IgD-negative memory B cell (primary cell): ENCODE data around the gene LRP1. TPM values are rescaled to one million over a fixed set of nuclear protein-coding genes. Genes with fewer than 3 reads are reported as not detected.

ENCODE experiments used
- H3K27ac Mint-ChIP-seq, 3 donors: one replicate each; pipeline ENCODE4 v1.8.0; 2020 to 2022; ENCODE audit warnings: mild to moderate bottlenecking in 3 of 3, mixed read lengths in 3 of 3, moderate library complexity in 1 of 3
- H3K27me3 Mint-ChIP-seq: one replicate; pipeline ENCODE4 v1.8.0; 2021; ENCODE audit warnings: mixed read lengths
- H3K36me3 Mint-ChIP-seq: one replicate; pipeline ENCODE4 v1.8.0; 2020; ENCODE audit warnings: mild to moderate bottlenecking, mixed read lengths
- H3K4me1 Mint-ChIP-seq, 3 donors: one replicate each; pipeline ENCODE4 v1.8.0; 2020 to 2022; ENCODE audit warnings: mixed read lengths in 3 of 3, mild to moderate bottlenecking in 1 of 3
- H3K4me3 Mint-ChIP-seq, 4 donors: one replicate each; pipeline ENCODE4 v1.8.0; 2020 to 2022; ENCODE audit warnings: mild to moderate bottlenecking in 4 of 4, mixed read lengths in 4 of 4, moderate library complexity in 3 of 4
- H3K9me3 Mint-ChIP-seq, 3 donors: one replicate each; pipeline ENCODE4 v1.8.0; 2020 to 2021; ENCODE audit warnings: mixed read lengths in 3 of 3, mild to moderate bottlenecking in 1 of 3
- polyA plus RNA-seq: library from polyadenylated mRNA; unstranded; fragments of 300-500 nt; fragmentation: Illumina TruSeq; gene quantifications from one replicate; pipeline ENCODE4 v1.2.3, GENCODE V29; 2021

Gene LRP1
- polyA plus RNA-seq, 1 donor from 2014 or later = 0.19 TPM

GRCh38 chr12:57196956-57197355 lies 68.7 kb downstream of the LRP1 start:
- Mint-ChIP-seq H3K36me3 (peaks cover 6% of the 10 kb centered on the region), H3K4me3 (no peak overlapping the region), H3K9me3 (no peaks in the 10 kb centered on the region), H3K4me1 (peaks cover 0 to 1% (median 0%) of the 10 kb centered on the region in 3 donors), H3K27ac (no peak overlapping the region), H3K27me3 (peaks cover 1% of the 10 kb centered on the region)

GRCh38 chr12:57198329-57198728 lies 70.0 kb downstream of the LRP1 start:
- peaks cover 1% of the 10 kb centered on the region for H3K27me3 Mint-ChIP-seq
- no peak overlapping the region for H3K27ac Mint-ChIP-seq
- peaks cover 0 to 1% (median 0%) of the 10 kb centered on the region in 3 donors for H3K4me1 Mint-ChIP-seq
- H3K4me3 Mint-ChIP-seq = no peak overlapping the region
- H3K9me3 Mint-ChIP-seq = no peaks in the 10 kb centered on the region
- H3K36me3 Mint-ChIP-seq = peaks cover 6% of the 10 kb centered on the region

- Mint-ChIP-seq H3K36me3 (peaks cover 5% of the 10 kb centered on the region), H3K9me3 (no peaks in the 10 kb centered on the region), H3K27me3 (peaks cover 1% of the 10 kb centered on the region), H3K27ac (no peak overlapping the region), H3K4me1 (no peaks in the 10 kb centered on the region), H3K4me3 (no peak overlapping the region)
Observed at GRCh38 chr12:57199191-57199590, 70.9 kb downstream of the LRP1 start.

- no peaks in the 10 kb centered on the region for H3K4me1 Mint-ChIP-seq
- no peaks in the 10 kb centered on the region for H3K9me3 Mint-ChIP-seq
- H3K36me3 Mint-ChIP-seq = peaks cover 5% of the 10 kb centered on the region
- H3K27ac Mint-ChIP-seq = no peak overlapping the region
- H3K4me3 Mint-ChIP-seq = no peak overlapping the region
- peaks cover 1% of the 10 kb centered on the region for H3K27me3 Mint-ChIP-seq
Observed at GRCh38 chr12:57200497-57200896, 72.2 kb downstream of the LRP1 start.

GRCh38 chr12:57201219-57201618 lies 72.9 kb downstream of the LRP1 start:
- Mint-ChIP-seq H3K27ac (peak overlapping the region in 1 of 3 donors; percentile 9), H3K4me3 (no peak overlapping the region), H3K36me3 (peaks cover 4% of the 10 kb centered on the region), H3K9me3 (no peaks in the 10 kb centered on the region), H3K4me1 (no peaks in the 10 kb centered on the region), H3K27me3 (peaks cover under 1% of the 10 kb centered on the region)

- Mint-ChIP-seq H3K4me1 (no peaks in the 10 kb centered on the region), H3K36me3 (peaks cover 2% of the 10 kb centered on the region), H3K27me3 (no peaks in the 10 kb centered on the region), H3K9me3 (no peaks in the 10 kb centered on the region), H3K27ac (no peak overlapping the region), H3K4me3 (no peak overlapping the region)
Observed at GRCh38 chr12:57201631-57202030, 73.3 kb downstream of the LRP1 start.

GRCh38 chr12:57202321-57202720 lies 74.0 kb downstream of the LRP1 start:
- H3K4me1 Mint-ChIP-seq = no peaks in the 10 kb centered on the region
- peak overlapping the region in 1 of 3 donors; percentile 31 for H3K27ac Mint-ChIP-seq
- peaks cover 2% of the 10 kb centered on the region for H3K36me3 Mint-ChIP-seq
- H3K27me3 Mint-ChIP-seq = no peaks in the 10 kb centered on the region
- H3K9me3 Mint-ChIP-seq = no peaks in the 10 kb centered on the region
- H3K4me3 Mint-ChIP-seq = no peak overlapping the region

GRCh38 chr12:57203201-57203600 lies 74.9 kb downstream of the LRP1 start:
- no peaks in the 10 kb centered on the region for H3K9me3 Mint-ChIP-seq
- no peak overlapping the region for H3K4me3 Mint-ChIP-seq
- H3K36me3 Mint-ChIP-seq = peaks cover 2% of the 10 kb centered on the region
- no peaks in the 10 kb centered on the region for H3K27me3 Mint-ChIP-seq
- H3K27ac Mint-ChIP-seq = peak overlapping the region in 1 of 3 donors; percentile 53
- H3K4me1 Mint-ChIP-seq = no peaks in the 10 kb centered on the region

- H3K27me3 Mint-ChIP-seq = no peaks in the 10 kb centered on the region
- no peaks in the 10 kb centered on the region for H3K36me3 Mint-ChIP-seq
- peak overlapping the region in 1 of 3 donors; percentile 53 for H3K27ac Mint-ChIP-seq
- no peak overlapping the region for H3K4me3 Mint-ChIP-seq
- no peaks in the 10 kb centered on the region for H3K9me3 Mint-ChIP-seq
- no peaks in the 10 kb centered on the region for H3K4me1 Mint-ChIP-seq
Observed at GRCh38 chr12:57203791-57204190, 75.5 kb downstream of the LRP1 start.

GRCh38 chr12:57204454-57204853 lies 76.2 kb downstream of the LRP1 start:
- Mint-ChIP-seq H3K27me3 (no peaks in the 10 kb centered on the region), H3K9me3 (no peaks in the 10 kb centered on the region), H3K4me3 (no peak overlapping the region), H3K4me1 (no peaks in the 10 kb centered on the region), H3K36me3 (no peaks in the 10 kb centered on the region), H3K27ac (no peak overlapping the region)

GRCh38 chr12:57205186-57205585 lies 76.9 kb downstream of the LRP1 start:
- no peaks in the 10 kb centered on the region for H3K27me3 Mint-ChIP-seq
- no peak overlapping the region for H3K4me3 Mint-ChIP-seq
- no peaks in the 10 kb centered on the region for H3K4me1 Mint-ChIP-seq
- no peaks in the 10 kb centered on the region for H3K36me3 Mint-ChIP-seq
- no peaks in the 10 kb centered on the region for H3K9me3 Mint-ChIP-seq
- no peak overlapping the region for H3K27ac Mint-ChIP-seq

- no peaks in the 10 kb centered on the region for H3K9me3 Mint-ChIP-seq
Observed at GRCh38 chr12:57205931-57206330, 77.6 kb downstream of the LRP1 start.

GRCh38 chr12:57207731-57208630 lies 79.7 kb downstream of the LRP1 start:
- H3K4me1 Mint-ChIP-seq = peaks cover 0 to 3% (median 0%) of the 10 kb centered on the region in 3 donors
- H3K36me3 Mint-ChIP-seq = no peaks in the 10 kb centered on the region
- H3K27me3 Mint-ChIP-seq = peaks cover 3% of the 10 kb centered on the region
- peak overlapping the region in 1 of 3 donors; percentile 28 for H3K27ac Mint-ChIP-seq
- H3K9me3 Mint-ChIP-seq = no peaks in the 10 kb centered on the region
- no peak overlapping the region for H3K4me3 Mint-ChIP-seq

More at GRCh38 chr12:57205931-57206330, 77.6 kb downstream of the LRP1 start:
- Mint-ChIP-seq H3K4me1 (no peaks in the 10 kb centered on the region), H3K27me3 (no peaks in the 10 kb centered on the region), H3K36me3 (no peaks in the 10 kb centered on the region), H3K4me3 (no peak overlapping the region), H3K27ac (no peak overlapping the region)

GRCh38 chr12:57208631-57209282 lies 80.5 kb downstream of the LRP1 start:
- Mint-ChIP-seq H3K9me3 (no peaks in the 10 kb centered on the region), H3K4me3 (no peak overlapping the region), H3K27ac (peak overlapping the region in 1 of 3 donors; percentile 28), H3K36me3 (no peaks in the 10 kb centered on the region), H3K4me1 (peaks cover 6 to 9% (median 7%) of the 10 kb centered on the region in 3 donors), H3K27me3 (peaks cover 8% of the 10 kb centered on the region)

GRCh38 chr12:57209916-57210315 lies 81.6 kb downstream of the LRP1 start:
- H3K36me3 Mint-ChIP-seq = no peaks in the 10 kb centered on the region
- no peak overlapping the region for H3K4me3 Mint-ChIP-seq
- H3K4me1 Mint-ChIP-seq = peaks cover 12 to 15% (median 13%) of the 10 kb centered on the region in 3 donors

More at GRCh38 chr12:57209916-57210315, 81.6 kb downstream of the LRP1 start:
- H3K27me3 Mint-ChIP-seq = peaks cover 19% of the 10 kb centered on the region
- no peaks in the 10 kb centered on the region for H3K9me3 Mint-ChIP-seq
- H3K27ac Mint-ChIP-seq = no peak overlapping the region
